ENCODE results near the gene GPR161. TPM values are rescaled to one million over a fixed set of nuclear protein-coding genes. Genes with fewer than 3 reads are reported as not detected.
A peak's percentile ranks its signal among the peaks of the same experiment; 100 is the strongest.
"Not testable (repeated sequence)": the region's sequence is repeated elsewhere in the genome, so short reads cannot be mapped to it uniquely, and the experiment has no call there.

GPR161 gene
- polyA plus RNA-seq (2011; rRNA removed) = 14.7 and 20.4 TPM in 2 replicates
- 33.5 and 34.2 TPM in 2 replicates for polyA minus RNA-seq (2011; rRNA and poly(A)+ RNA removed)

- Histone ChIP-seq H3K4me3 (ENCODE audit: low read depth, low read length) (peak within 1 kb of the TSS; percentile 66), H3K36me3 (ENCODE audit: control insufficient read depth, insufficient read depth, low read length) (no peaks in the 10 kb centered on the region), H3K27me3 (ENCODE audit: control insufficient read depth, insufficient read depth, low read length) (0 out of 2 replicates have a peak, but pooled peaks cover 3% of the 10 kb centered on the region)
- CTCF ChIA-PET = interaction anchor here (1.0 to 2.5 kb wide), 2 partner anchors 9 to 10 kb away, joined by 3 to 9 read pairs; no protein-coding TSS in a partner anchor
- DNase-seq (ENCODE audit: low read depth) = no peak
- no peak for TF ChIP-seq CTCF (IDR thresholded peaks at IDR 0.05; ENCODE audit: insufficient read depth, low read depth, low read length)
- POLR2A ChIA-PET = interaction anchor here (0.5 to 0.6 kb wide), 3 partner anchors 32 to 682 kb away, joined by 3 to 10 read pairs (median 4); no protein-coding TSS in a partner anchor
These were observed at the start of gene GPR161 for GRCh38 chr1:168136709-168137514. Gene GPR161 (minus strand): TSS chr1:168136930. CDS start chr1:168104850, 32,080 bp downstream.

GRCh38 chr1:168181063-168181720, 44.5 kb upstream of the GPR161 start:
- DNase-seq (ENCODE audit: low read depth); H3K27me3 ChIP-seq (ENCODE audit: control insufficient read depth, insufficient read depth, low read length); H3K4me3 ChIP-seq (ENCODE audit: low read depth, low read length); H3K36me3 ChIP-seq (ENCODE audit: control insufficient read depth, insufficient read depth, low read length); POLR2A ChIA-PET: not testable (repeated sequence)
- CTCF ChIA-PET = interaction anchor here (1.0 kb wide), 1 partner anchor 162 kb away, joined by 3 read pairs; no protein-coding TSS in a partner anchor

- peak overlapping the region; percentile 77 for H3K4me3 ChIP-seq (ENCODE audit: low read depth, low read length)
- H3K36me3 ChIP-seq (ENCODE audit: control insufficient read depth, insufficient read depth, low read length) = no peaks in the 10 kb centered on the region
- POLR2A ChIA-PET = no interaction called here
- no peak for DNase-seq (ENCODE audit: low read depth)
- no peak for TF ChIP-seq CTCF (IDR thresholded peaks at IDR 0.05; ENCODE audit: insufficient read depth, low read depth, low read length)
- CTCF ChIA-PET = interaction anchor here (0.6 to 1.7 kb wide), 5 partner anchors 11 to 249 kb away, joined by 3 to 7 read pairs (median 3); no protein-coding TSS in a partner anchor
- H3K27me3 ChIP-seq (ENCODE audit: control insufficient read depth, insufficient read depth, low read length) = no peaks in the 10 kb centered on the region
These were observed 43.4 kb upstream of the GPR161 start for GRCh38 chr1:168180148-168180524.

GRCh38 chr1:168179438-168180147, 42.9 kb upstream of the GPR161 start:
- no peak for TF ChIP-seq CTCF (IDR thresholded peaks at IDR 0.05; ENCODE audit: insufficient read depth, low read depth, low read length)
- no peaks in the 10 kb centered on the region for H3K27me3 ChIP-seq (ENCODE audit: control insufficient read depth, insufficient read depth, low read length)
- ChIA-PET CTCF (interaction anchor here (0.6 to 1.7 kb wide), 6 partner anchors 10 to 249 kb away, joined by 3 to 7 read pairs (median 4); no protein-coding TSS in a partner anchor), POLR2A (no interaction called here)
- no peaks in the 10 kb centered on the region for H3K36me3 ChIP-seq (ENCODE audit: control insufficient read depth, insufficient read depth, low read length)
- DNase-seq (ENCODE audit: low read depth) = no peak
- peak overlapping the region; percentile 77 for H3K4me3 ChIP-seq (ENCODE audit: low read depth, low read length)

- peak within 1 kb of the TSS; percentile 77 for H3K4me3 ChIP-seq (ENCODE audit: low read depth, low read length)
- no peaks in the 10 kb centered on the region for H3K36me3 ChIP-seq (ENCODE audit: control insufficient read depth, insufficient read depth, low read length)
- ChIA-PET CTCF (interaction anchor here (0.7 to 1.7 kb wide), 3 partner anchors 12 to 143 kb away, joined by 3 to 4 read pairs (median 4); no protein-coding TSS in a partner anchor), POLR2A (no interaction called here)
- no peaks in the 10 kb centered on the region for H3K27me3 ChIP-seq (ENCODE audit: control insufficient read depth, insufficient read depth, low read length)
- peak; percentile 97 for DNase-seq (ENCODE audit: low read depth)
- TF ChIP-seq CTCF (IDR thresholded peaks at IDR 0.05; ENCODE audit: insufficient read depth, low read depth, low read length) = peak; percentile 79
These were observed 42.1 kb upstream of the GPR161 start, which contains the start of gene TIPRL for GRCh38 chr1:168178638-168179437. Gene TIPRL (plus strand): TSS chr1:168178962. CDS start chr1:168179078, 116 bp downstream.
